NCI-H69 (cell line): Measurements from ENCODE around the gene ARMC9.

Source experiments
- DNase-seq: peaks from one replicate; lab custom pipeline; 2025; lab: John Stamatoyannopoulos, UW

The ARMC9 gene

DNA sequence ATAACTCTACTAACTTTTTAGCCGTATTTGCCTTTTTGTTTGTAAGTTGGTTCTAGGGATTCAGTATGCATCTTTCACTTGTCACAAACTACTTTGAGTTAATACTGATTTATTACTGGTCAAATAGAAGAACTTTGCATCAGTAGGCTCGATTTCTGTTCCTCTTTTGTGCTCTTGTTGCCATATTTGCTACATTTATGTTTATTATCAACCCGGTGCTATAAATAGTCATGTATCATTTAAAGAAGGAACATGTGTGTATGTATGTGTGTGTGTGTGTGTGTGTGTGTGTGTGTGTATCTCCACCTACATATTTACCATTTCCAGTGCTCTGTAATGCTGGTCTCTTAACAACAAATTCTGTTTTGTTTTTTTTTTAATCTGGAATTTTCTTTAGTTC lies 117.5 kb downstream of the ARMC9 start:
- no peak for DNase-seq

DNA sequence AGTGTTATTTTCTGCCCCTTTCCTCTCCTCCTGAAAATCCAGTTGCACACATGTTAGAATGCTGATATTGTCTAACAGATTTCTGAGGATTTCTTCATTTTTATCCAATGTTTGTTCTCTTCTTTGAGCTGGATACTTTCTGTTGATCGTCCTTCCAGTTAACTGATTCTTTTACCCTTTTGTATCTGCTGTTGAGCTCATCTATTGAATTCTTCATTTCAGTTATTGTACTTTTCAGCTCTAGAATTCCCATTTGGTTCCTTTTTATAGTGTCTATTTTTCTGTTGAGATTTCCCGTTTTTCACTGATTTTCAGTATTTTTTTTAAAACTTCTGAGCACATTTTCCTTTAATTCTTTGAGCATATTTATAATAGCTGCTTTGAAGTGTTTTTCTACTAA lies 119.1 kb downstream of the ARMC9 start:
- no peak for DNase-seq

DNA sequence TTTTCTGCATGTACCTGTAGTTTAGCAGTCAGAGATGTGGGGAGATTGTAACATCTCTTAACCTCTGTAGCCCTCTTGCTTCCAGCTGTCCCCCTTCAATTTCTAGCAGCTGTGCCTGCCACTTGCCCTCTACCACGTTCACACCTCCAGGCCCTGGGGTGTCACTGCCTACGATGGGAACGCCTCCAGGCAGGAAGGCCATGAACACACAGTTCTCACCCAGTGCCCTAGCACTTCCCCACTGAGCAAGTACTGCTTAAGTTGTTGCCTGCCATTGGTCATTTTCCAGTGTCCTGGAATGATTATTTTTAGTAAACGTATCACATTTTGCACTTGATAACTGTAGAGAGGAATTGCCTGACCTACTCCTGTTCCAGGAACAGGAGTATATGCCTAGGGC lies 120.0 kb downstream of the ARMC9 start:
- no peak for DNase-seq

DNA sequence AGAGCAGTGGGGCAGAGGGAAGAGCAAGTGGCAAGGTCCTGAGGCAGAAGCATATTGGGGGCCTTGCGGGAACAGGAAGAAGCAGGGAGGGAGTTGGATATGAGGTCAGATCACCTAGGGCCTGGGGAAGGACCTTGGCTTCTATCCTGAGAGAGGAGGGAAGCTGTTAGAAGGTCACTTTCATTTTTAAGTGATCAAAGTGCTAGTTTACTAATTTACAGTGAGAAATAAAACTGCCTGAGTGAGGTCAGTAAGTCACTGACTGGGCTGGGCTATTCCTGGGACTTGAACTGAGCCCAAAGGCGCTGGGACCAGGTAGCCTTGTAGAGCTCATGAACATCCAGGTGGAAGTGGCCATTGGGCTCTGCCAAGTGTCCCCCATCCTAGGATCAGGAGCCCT lies 120.5 kb downstream of the ARMC9 start:
- DNase-seq, result no peak

- DNase-seq, result no peak
These were observed 121.4 kb downstream of the ARMC9 start for GRCh38 chr2:231319867-231320266.

DNA sequence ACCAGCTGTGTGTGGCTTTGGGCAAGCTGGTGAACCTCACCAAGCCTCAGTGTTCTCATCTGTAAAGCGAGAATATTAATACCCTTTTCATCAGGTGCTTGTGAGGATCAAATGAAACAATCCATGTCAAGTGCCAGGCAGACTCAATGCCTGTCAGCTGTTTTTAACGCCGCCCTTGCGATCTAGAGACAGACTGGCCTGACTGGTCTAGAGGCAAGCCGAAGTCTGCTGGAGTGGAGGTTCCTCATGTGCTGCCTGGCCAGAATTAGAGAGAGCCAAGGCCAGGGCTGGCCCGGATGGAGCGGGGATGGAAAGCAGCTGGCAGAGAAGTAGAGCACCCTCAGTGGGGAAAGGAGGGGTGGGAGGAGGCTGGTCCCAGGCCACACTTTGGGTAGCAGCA lies 122.6 kb downstream of the ARMC9 start:
- DNase-seq, result no peak

DNA sequence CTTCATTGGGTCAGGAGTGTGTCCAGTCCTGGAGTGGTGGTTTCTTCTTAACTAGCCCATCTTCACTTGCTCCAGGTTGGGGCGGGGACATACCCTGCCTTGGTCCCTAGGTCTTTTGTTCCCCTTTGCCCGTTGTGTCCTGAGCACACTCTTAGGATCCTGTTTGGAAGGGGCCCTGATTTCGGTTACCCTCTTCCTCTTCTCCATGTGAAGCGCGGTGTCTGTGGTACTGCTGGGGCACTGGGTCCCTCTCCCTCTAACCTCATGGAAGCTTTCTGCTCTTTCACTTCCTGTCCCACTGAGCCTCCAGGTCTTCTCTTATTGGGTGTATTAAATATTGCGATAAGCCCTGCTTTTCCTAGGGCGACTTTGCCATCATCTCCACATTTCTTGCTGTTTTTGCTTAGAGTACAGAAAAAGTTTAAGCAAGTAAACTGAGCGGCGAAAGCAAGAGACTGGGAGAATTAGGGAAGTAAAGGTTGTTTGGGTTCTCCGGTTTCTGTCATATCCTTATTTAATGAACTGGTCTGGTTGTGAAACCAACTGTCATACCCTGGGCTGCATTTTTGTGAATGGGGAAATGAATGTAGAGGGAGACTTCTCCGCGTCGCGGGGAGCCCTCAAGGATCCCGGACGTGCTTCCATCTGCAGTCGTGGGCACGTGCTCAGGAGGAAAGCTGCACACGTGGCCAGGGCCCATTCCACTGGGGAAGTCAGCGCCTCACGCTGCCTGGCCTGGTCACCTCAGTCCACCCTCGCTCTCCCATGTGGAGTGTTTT lies 123.3 kb downstream of the ARMC9 start:
- DNase-seq, result no peak

DNA sequence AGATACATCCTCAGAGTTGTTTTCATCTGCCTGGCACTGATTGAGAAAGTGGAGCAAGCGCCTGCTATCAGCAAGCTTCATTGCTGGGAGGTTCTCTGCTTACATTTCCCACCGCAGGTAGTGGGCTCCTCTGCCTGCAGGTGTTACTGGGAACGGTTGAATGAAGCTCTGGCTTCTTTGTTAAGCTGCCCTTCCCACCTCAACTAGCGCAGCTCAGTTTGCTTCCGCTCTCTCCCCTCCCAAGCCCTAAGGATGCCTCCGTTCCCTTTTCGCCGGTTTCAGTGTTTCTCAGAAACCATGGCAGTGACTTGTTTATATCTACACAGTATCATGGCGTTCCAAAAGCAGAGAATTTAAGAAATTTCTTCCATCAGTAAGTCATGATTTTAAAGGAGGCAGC lies 124.9 kb downstream of the ARMC9 start:
- no peak for DNase-seq

- DNase-seq, result no peak
These were observed 127.4 kb downstream of the ARMC9 start for GRCh38 chr2:231325826-231326225.

- DNase-seq, result no peak
These were observed 128.0 kb downstream of the ARMC9 start for GRCh38 chr2:231326404-231326803.

- no peak for DNase-seq
These were observed 131.9 kb downstream of the ARMC9 start for GRCh38 chr2:231330311-231330710.

DNA sequence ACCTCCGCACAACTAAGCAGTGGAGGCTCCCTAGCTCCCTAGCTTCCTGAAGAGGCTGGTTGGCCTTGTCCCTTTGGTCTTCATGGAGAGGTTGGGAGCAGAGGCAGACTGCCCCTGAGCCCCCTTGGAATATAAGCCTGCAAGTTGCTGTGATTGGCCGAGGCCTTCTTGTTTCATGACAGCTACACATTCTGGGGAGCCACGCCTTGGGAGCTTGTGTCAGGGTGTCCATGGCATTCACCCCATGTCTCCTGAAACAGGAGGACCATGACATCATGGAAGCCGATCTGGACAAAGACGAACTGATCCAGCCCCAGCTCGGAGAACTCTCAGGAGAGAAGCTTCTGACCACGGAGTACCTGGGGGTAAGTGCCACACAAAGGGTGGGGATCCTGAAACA lies 133.1 kb downstream of the ARMC9 start:
- DNase-seq, result no peak

DNA sequence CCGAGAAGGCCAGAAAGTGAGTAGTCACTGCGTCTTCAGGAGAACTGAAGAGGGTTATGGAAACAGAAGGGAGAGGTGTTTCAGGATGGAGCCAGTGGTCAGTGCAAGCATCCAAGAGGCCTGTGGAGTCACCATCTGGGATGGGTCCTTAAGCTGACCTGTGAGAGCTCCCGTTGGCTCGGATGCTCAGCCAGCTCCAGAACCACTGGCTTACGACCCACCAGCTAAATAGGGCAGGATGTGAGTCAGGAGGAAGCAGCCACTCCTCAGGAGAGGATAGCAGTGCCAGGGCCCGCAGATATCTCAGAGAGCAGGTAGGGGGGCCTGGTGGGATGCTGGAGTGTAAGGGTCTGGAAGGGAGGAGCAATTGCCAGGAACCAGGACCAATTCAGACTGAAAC lies 134.0 kb downstream of the ARMC9 start:
- DNase-seq, result no peak

GRCh38 chr2:231332872-231333500 lies 134.6 kb downstream of the ARMC9 start:
- no peak for DNase-seq

- DNase-seq, result no peak
These were observed 135.9 kb downstream of the ARMC9 start for GRCh38 chr2:231334179-231334930.

DNA sequence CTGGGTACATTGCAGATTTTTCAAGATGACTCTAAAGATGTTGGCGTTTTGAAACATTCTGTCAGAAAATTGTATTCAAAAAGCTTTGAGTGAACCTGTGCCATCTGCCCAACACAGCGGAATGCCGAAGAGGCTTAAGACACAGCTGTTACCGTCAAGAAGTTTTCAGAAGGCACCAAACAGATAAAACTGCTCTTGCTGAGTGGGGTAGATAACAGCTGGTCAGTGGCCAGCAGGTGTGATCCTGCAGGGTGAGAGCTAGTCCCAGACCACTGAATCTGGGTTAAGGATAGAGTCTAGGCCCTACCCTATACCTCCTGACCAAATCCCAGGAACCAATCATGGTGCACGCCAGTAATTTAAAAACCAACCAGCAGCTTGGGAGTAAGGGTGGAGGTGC lies 136.6 kb downstream of the ARMC9 start:
- no peak for DNase-seq

GRCh38 chr2:231335591-231335990 lies 137.2 kb downstream of the ARMC9 start:
- DNase-seq, result no peak

- no peak for DNase-seq
These were observed 137.8 kb downstream of the ARMC9 start for GRCh38 chr2:231336236-231336635.

DNA sequence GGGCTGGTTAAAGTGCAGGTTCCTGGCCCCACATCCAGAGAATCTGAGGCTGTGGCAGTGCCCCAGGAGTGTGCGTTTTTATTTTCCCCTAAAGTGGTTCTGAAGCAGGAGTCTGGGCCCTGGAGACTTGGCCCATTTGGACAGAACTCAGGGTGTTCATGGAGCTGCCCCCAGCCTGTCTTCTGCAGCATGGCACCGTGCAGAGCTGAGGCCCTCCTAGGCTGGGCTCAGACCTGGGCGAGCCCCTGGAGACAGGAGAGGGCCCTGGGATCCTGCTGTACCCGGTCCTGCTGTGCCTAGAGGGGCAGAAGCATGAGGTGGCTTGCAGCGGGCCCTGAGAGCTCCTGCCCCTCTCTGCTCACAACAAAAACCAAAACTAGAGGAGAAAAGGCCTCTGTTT lies 138.3 kb downstream of the ARMC9 start:
- DNase-seq, result no peak

- DNase-seq, result no peak
These were observed 139.7 kb downstream of the ARMC9 start for GRCh38 chr2:231337807-231338759.

GRCh38 chr2:231339316-231339715 lies 140.9 kb downstream of the ARMC9 start:
- no peak for DNase-seq

DNA sequence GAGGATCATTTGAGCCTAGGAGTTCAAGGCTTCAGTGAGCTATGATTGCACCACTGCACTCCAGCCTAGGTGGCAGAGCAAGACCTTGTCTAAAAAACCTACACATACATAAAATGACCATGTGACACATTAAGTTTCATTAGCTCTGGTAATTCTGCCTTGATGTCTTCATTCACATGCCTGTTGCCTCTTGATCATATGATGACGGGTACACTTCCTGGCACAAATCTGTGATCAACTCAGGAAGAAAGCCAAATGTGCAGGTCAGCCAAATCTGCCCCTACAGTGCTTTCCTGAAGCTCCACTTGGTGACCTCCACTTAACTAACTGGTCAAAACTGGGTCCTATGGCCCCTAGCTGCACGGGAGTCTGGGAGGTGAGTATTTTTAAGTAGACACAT lies 142.7 kb downstream of the ARMC9 start:
- no peak for DNase-seq
